ENCODE data around the gene MICALL2. TPM values are rescaled to one million over a fixed set of nuclear protein-coding genes. Genes with fewer than 3 reads are reported as not detected.

The MICALL2 gene
- total RNA-seq, 1 donor from 2014 or later: 14.2 TPM

DNA sequence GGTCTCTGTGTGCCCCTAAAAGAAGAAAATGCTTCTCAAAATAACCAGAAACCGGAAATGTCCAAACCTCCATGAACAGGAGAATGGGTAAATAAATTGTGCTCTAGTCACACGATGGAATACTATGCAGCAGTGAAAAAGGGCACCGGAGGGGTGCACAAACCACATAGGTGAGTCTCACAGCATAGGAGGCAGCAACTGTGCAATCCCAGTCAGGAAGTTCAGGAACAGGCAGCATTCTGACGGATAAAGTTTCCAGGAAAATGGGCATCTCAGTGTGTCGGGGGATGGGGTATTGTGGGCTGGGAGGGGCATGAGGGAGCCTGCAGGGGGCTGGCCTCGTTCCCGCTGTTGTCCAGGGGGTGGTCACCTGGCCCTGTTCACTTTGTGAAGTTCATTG is 63.1 kb downstream of the MICALL2 start:
- TF ChIP-seq, protein P1, sequence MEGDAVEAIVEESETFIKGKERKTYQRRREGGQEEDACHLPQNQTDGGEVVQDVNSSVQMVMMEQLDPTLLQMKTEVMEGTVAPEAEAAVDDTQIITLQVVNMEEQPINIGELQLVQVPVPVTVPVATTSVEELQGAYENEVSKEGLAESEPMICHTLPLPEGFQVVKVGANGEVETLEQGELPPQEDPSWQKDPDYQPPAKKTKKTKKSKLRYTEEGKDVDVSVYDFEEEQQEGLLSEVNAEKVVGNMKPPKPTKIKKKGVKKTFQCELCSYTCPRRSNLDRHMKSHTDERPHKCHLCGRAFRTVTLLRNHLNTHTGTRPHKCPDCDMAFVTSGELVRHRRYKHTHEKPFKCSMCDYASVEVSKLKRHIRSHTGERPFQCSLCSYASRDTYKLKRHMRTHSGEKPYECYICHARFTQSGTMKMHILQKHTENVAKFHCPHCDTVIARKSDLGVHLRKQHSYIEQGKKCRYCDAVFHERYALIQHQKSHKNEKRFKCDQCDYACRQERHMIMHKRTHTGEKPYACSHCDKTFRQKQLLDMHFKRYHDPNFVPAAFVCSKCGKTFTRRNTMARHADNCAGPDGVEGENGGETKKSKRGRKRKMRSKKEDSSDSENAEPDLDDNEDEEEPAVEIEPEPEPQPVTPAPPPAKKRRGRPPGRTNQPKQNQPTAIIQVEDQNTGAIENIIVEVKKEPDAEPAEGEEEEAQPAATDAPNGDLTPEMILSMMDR (IDR thresholded peaks at IDR 0.05; ENCODE audit: insufficient read depth, low read length, severe bottlenecking): no peak
- H3K27me3 ChIP-seq (ENCODE audit: control insufficient read depth, insufficient read depth, low read length): no peaks in the 10 kb centered on the region
- H3K36me3 ChIP-seq (ENCODE audit: control insufficient read depth, insufficient read depth, low read length): no peaks in the 10 kb centered on the region
- no peak overlapping the region for H3K4me3 ChIP-seq (ENCODE audit: low read depth, low read length)
- FAIRE-seq (no peak), DNase-seq (ENCODE audit: low read depth) (no peak)

DNA sequence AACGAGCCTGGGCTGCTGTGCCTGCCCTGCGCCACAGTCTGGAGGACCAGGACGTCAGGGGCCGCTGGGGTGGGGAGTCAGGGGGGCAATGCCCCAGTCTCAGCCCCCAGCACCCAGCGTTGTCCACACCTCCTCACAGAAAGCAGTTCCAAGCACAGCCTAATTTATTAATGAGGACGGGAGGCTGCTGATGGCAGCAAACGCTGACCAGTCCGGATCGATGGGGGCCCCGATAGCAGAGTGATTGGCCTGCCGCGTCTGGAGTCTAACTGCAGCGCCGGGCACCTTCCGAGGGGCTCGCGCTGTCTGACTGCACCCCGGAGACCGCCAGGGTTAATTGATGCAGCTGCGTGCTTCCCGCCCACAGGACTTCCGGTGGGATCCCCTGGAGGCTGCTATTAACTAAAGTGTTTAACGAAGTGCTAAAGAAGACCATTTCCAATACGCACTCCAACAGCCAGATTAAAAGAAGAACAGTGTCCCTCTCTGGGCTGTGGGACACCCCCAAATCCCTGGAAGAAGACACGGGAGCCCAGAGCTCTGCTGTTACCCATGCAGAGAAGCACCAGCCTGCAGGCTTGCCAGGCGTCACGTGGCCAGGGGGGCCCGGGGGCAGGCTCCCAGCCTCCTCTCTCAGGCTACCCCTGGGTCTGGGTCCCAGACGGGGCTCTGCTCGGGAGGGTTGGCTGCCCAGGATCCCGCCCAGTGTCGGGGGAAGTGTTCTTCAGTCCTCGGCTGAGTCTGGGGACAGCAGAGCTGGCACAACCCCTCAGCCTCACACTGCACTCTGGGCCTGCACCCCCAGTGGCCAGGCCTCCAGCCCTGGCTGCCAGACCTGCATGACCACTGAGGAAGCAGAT is 63.8 kb downstream of the MICALL2 start:
- H3K4me3 ChIP-seq (ENCODE audit: low read depth, low read length): no peak overlapping the region
- TF ChIP-seq, protein P1 (IDR thresholded peaks at IDR 0.05; ENCODE audit: insufficient read depth, low read length, severe bottlenecking): no peak
- no peaks in the 10 kb centered on the region for H3K27me3 ChIP-seq (ENCODE audit: control insufficient read depth, insufficient read depth, low read length)
- DNase-seq (ENCODE audit: low read depth) (no peak), FAIRE-seq (no peak)
- H3K36me3 ChIP-seq (ENCODE audit: control insufficient read depth, insufficient read depth, low read length): no peaks in the 10 kb centered on the region

DNA sequence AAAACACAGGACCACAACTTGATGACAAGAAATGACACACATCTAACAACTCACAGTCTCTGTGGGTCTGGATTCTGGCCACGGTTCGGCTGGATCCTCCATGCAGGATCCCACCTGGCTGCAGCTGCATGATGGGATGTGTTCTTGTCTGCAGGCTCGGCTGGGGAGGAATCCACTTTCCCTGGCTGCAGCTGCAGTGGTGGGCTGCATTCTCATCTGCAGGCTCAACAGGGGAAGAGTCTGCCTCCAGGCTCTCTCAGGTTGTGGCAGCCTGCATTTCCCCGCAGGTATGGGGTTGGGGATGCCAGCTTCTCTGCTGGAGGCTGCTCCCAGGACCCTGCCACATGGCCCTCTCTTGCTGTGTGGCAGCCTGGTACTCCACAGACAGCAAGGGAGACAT is 64.9 kb downstream of the MICALL2 start:
- Histone ChIP-seq H3K36me3 (ENCODE audit: control insufficient read depth, insufficient read depth, low read length) (no peaks in the 10 kb centered on the region), H3K27me3 (ENCODE audit: control insufficient read depth, insufficient read depth, low read length) (no peaks in the 10 kb centered on the region), H3K4me3 (ENCODE audit: low read depth, low read length) (no peak overlapping the region)
- FAIRE-seq (no peak), DNase-seq (ENCODE audit: low read depth) (no peak)
- TF ChIP-seq, protein P1 (IDR thresholded peaks at IDR 0.05; ENCODE audit: insufficient read depth, low read length, severe bottlenecking): no peak

DNA sequence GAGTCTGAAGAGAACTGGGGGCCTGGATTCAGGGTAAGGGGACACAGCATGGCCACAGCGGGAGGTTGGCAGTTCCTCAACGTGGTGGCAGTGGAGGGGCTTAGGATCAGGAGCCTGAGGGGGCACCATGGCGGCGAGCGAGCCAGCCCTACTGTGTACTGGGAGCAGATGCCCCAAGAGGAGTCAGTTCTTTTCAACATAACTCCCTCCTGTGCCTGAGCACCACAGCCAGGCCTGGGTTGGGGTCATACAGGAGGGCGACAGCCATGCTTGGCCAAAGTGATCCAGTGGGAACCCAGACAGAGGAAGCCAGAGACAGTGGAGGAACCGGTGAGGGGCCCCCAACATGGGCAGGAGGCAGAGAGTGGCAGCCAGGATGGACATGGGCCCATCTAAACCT is 65.8 kb downstream of the MICALL2 start:
- DNase-seq (ENCODE audit: low read depth) (no peak), FAIRE-seq (no peak)
- TF ChIP-seq, protein P1 (IDR thresholded peaks at IDR 0.05; ENCODE audit: insufficient read depth, low read length, severe bottlenecking): no peak
- no peak overlapping the region for H3K4me3 ChIP-seq (ENCODE audit: low read depth, low read length)
- H3K36me3 ChIP-seq (ENCODE audit: control insufficient read depth, insufficient read depth, low read length): no peaks in the 10 kb centered on the region
- no peaks in the 10 kb centered on the region for H3K27me3 ChIP-seq (ENCODE audit: control insufficient read depth, insufficient read depth, low read length)

DNA sequence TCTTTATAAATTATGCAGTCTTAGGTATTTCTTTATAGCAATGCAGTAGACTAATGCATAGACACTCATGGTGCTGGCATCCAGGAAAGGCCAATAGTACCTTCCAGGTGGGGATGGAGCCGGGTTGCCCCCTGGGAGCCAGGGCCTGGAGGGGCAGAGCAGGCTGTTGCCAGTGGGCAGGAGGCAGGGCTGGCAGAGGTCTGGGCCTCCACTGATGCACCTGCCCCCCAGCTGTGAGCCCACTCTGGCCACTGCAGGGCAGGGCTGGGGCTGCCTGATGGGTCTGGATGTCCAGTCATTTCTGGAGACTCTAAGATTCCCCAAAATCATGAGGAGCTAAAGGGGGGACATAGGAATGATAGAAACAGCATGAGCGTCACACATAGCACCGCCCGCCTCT is 66.7 kb downstream of the MICALL2 start:
- TF ChIP-seq, protein P1 (IDR thresholded peaks at IDR 0.05; ENCODE audit: insufficient read depth, low read length, severe bottlenecking): no peak
- Histone ChIP-seq H3K27me3 (ENCODE audit: control insufficient read depth, insufficient read depth, low read length) (no peaks in the 10 kb centered on the region), H3K4me3 (ENCODE audit: low read depth, low read length) (no peak overlapping the region), H3K36me3 (ENCODE audit: control insufficient read depth, insufficient read depth, low read length) (no peaks in the 10 kb centered on the region)
- DNase-seq (ENCODE audit: low read depth): no peak
- no peak for FAIRE-seq

DNA sequence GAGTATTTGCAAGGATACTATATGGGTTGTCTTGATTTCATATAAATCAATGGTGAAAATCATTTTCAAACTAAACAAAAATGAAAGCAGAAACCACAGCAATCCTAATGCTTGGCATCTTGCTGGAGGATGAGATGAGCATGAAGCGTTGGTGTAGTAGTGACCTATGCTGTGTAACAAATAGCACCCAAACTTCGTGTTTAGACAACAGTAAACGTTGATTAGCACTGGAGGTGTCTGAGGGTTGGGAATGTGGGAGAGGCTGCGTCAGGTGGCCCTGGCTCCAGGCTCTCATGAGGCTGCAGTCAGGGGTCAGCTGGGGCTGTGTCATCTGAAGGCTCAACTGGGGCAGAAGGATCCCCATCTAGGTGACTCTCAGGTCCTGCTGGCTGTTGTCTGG is 67.8 kb downstream of the MICALL2 start:
- DNase-seq (ENCODE audit: low read depth) (no peak), FAIRE-seq (no peak)
- H3K27me3 ChIP-seq (ENCODE audit: control insufficient read depth, insufficient read depth, low read length): peaks cover 4% of the 10 kb centered on the region
- H3K4me3 ChIP-seq (ENCODE audit: low read depth, low read length): no peak overlapping the region
- H3K36me3 ChIP-seq (ENCODE audit: control insufficient read depth, insufficient read depth, low read length): no peaks in the 10 kb centered on the region
- TF ChIP-seq, protein P1 (IDR thresholded peaks at IDR 0.05; ENCODE audit: insufficient read depth, low read length, severe bottlenecking): no peak

Data from bronchial epithelial cell (primary cell).